Esophagus muscularis mucosa (tissue), 4 donors: ENCODE results near the gene MAZ. TPM values are rescaled to one million over a fixed set of nuclear protein-coding genes. Genes with fewer than 3 reads are reported as not detected.
A peak's percentile ranks its signal among the peaks of the same experiment; 100 is the strongest.

Source experiments
- DNase-seq: peaks from one replicate; pipeline ENCODE4 v3.0.0-alpha.2; 2017; ENCODE audit errors: extremely low spot score
- H3K27ac ChIP-seq, 4 donors: fragments of 200-600 bp; sonication (generic); replicated peaks in 1 of 4; 1 replicate in 3 of 4; 2 replicates in 1 of 4; pipeline ENCODE4 v1.5.1; 2016 to 2019; ENCODE audit warnings: mild to moderate bottlenecking in 1 of 4
- H3K27me3 ChIP-seq, 4 donors: fragments of 200-600 bp; sonication (generic); one replicate each; pipeline versions ENCODE4 v1.5.1 to v1.6.0; 2016 to 2019
- H3K36me3 ChIP-seq, 4 donors: fragments of 200-600 bp; sonication (generic); one replicate each; pipeline ENCODE4 v1.5.1; 2016 to 2019
- H3K4me1 ChIP-seq, 4 donors: fragments of 200-600 bp; sonication (generic); one replicate each; pipeline ENCODE4 v1.5.1; 2016 to 2019
- H3K4me3 ChIP-seq, 4 donors: fragments of 200-600 bp; sonication (generic); 1 replicate in 2 of 4; 2 replicates in 2 of 4; pipeline ENCODE4 v1.5.1; 2016 to 2019; ENCODE audit warnings: mild to moderate bottlenecking in 4 of 4, moderate library complexity in 1 of 4
- H3K9me3 ChIP-seq, 4 donors: fragments of 200-600 bp; sonication (generic); 1 replicate in 3 of 4; 2 replicates in 1 of 4; pipeline ENCODE4 v1.5.1; 2016 to 2019
- EP300 ChIP-seq: sonication (generic); formaldehyde crosslinking; IDR thresholded peaks from one replicate; pipeline ENCODE4 v1.6.1; 2017; ENCODE audit warnings: antibody characterized with exemption
- POLR2A ChIP-seq: fragments of 450-650 bp; IDR thresholded peaks from one replicate; pipeline ENCODE4 v1.6.1; 2017; ENCODE audit warnings: antibody characterized with exemption, moderate library complexity, mild to moderate bottlenecking, low read depth
- POLR2AphosphoS5 ChIP-seq, 2 donors: sonication (generic); formaldehyde crosslinking; IDR thresholded peaks; one replicate each; pipeline ENCODE4 v1.6.1; 2017; ENCODE audit warnings: antibody characterized with exemption in 2 of 2
- whole genome bisulfite sequencing: methylation state at CpG from one replicate; pipeline ENCODE4 v1.1.5; 2018; 5-methylcytosine and 5-hydroxymethylcytosine counted together
- intact Hi-C: fragments of 100-400 bp; cut with DNase I; formaldehyde crosslinking; loops from one replicate; pipeline ENCODE4 v1.15.1; 2023
- total RNA-seq, 4 donors: library from RNA; depleted of rRNA; stranded (reverse); fragments of >200 nt; gene quantifications; one replicate each; pipeline versions ENCODE4 v1.1.0 to v1.2.1, GENCODE V29; 2016
- TF ChIP-seq, protein P1 (sequence below), 3 experiments: fragments of 200-600 bp in 2 of 3; fragments of 450-650 bp in 1 of 3; sonication (generic) in 2 of 3; IDR thresholded peaks; one replicate each; pipeline ENCODE4 v1.5.1; 2017 to 2019; ENCODE audit warnings: antibody characterized with exemption in 3 of 3, mild to moderate bottlenecking in 2 of 3, moderate library complexity in 1 of 3

Gene MAZ
- total RNA-seq, 4 donors from 2014 or later = 120 to 284 (median 158) TPM

DNA sequence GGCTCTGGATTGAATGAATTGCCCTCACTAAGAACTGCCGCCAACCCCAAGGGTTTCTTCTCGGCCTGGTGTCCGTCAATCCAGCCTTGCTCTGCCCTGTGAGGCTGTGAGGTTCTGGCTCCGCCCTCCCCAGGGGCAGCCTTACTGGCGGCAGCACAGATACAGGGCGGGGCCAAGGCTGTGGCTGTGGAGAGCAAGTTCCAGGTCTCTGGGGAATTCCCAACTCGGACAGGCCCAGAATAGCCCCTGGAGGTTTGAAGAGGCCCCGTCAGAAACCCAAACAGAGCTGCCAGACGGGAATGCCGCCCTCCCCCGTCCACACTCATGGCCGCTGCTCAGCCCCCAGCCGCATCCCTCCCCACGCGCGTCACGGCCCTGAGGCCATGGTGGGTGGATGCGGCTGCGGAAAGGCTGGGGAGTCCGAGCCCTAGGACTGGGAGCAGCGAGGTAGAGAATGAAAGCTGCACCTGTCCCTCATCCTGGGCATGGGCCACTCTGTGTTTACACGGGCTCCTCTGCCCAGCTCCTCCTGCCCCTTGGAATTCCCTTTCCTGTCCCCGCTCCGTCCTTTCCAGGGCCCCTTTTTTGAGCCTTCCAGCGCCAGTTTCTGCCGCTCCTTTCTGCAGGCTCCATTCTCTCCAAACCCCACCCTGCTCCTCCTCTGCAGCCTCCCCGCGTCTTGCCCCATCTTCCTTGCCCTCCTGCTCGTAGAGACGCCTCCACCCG lies 5.0 kb downstream of the MAZ start:
- intact Hi-C loops = no loop called here
- H3K9me3 ChIP-seq = no peaks in the 10 kb centered on the region
- H3K27me3 ChIP-seq = no peaks in the 10 kb centered on the region
- peak overlapping the region; percentile 73 to 78 (median 74) for H3K4me3 ChIP-seq
- WGBS = under 1% methylated on average over 26 of the region's 31 CpGs
- peaks cover 0 to 26% (median 22%) of the 10 kb centered on the region in 4 donors for H3K36me3 ChIP-seq
- peak; percentile 98 for DNase-seq
- TF ChIP-seq POLR2A = no peak
- no peak for TF ChIP-seq EP300
- TF ChIP-seq POLR2AphosphoS5 (IDR thresholded peaks at IDR 0.05) = peak in 1 of 2 donors; percentile 89
- peaks cover 74 to 85% (median 83%) of the 10 kb centered on the region in 4 donors for H3K4me1 ChIP-seq
- peak overlapping the region; percentile 95 to 96 (median 96) for H3K27ac ChIP-seq

DNA sequence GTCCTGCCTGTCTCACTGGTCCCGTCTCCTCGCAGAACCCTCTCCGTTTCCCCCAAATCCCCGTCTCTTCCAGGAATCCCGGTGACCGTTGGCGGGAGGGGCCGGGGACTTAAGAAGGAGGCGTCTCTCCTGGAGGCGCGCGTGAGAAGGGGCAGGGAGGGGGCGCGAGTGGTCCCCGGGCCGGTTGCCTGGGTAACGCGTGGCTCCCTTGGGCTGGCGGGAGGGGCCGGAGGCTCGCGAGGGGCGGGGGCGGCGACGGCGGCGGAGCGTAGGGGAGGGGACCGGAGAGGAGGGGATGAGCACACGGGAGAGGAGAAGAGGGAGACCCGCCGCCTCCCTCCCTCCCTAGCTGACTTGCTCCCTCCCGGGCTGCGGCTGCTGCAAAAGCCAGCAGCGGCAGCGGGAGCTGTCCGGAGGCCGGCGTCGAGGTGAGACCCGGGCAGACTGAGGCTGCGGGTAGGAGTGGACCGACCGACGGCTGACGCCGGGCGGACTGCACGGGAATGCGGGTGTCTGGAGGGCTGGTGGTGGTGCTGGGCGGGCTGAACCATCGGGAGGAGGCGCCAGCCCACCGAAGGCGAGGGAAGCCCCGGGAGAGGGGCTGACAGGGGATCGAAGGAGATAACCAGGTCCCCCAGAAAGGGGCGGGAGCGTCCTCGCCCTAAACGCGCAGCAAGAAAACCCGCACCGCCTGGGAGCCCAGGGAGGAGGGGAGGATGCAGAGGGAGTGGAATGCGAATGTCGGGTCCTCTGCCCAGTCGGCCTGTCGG lies 5.8 kb downstream of the MAZ start, which contains the start of gene PRRT2:
Gene PRRT2, plus strand, starts transcription at position 298 of the 770 bp plus-strand sequence. CDS start 862 bp downstream, outside the sequence.
- Histone ChIP-seq H3K36me3 (peaks cover 0 to 26% (median 22%) of the 10 kb centered on the region in 4 donors), H3K4me3 (peak within 1 kb of the TSS; percentile 73 to 78 (median 74)), H3K9me3 (no peaks in the 10 kb centered on the region), H3K4me1 (peaks cover 77 to 91% (median 88%) of the 10 kb centered on the region in 4 donors), H3K27ac (peak within 1 kb of the TSS; percentile 95 to 96 (median 96)), H3K27me3 (no peaks in the 10 kb centered on the region)
- no peak for DNase-seq
- TF ChIP-seq EP300 (no peak), POLR2AphosphoS5 (IDR thresholded peaks at IDR 0.05) (no peak), POLR2A (no peak)
- TF ChIP-seq, protein P1, sequence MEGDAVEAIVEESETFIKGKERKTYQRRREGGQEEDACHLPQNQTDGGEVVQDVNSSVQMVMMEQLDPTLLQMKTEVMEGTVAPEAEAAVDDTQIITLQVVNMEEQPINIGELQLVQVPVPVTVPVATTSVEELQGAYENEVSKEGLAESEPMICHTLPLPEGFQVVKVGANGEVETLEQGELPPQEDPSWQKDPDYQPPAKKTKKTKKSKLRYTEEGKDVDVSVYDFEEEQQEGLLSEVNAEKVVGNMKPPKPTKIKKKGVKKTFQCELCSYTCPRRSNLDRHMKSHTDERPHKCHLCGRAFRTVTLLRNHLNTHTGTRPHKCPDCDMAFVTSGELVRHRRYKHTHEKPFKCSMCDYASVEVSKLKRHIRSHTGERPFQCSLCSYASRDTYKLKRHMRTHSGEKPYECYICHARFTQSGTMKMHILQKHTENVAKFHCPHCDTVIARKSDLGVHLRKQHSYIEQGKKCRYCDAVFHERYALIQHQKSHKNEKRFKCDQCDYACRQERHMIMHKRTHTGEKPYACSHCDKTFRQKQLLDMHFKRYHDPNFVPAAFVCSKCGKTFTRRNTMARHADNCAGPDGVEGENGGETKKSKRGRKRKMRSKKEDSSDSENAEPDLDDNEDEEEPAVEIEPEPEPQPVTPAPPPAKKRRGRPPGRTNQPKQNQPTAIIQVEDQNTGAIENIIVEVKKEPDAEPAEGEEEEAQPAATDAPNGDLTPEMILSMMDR (IDR thresholded peaks at IDR 0.05) = no peak
- 3% methylated on average over 41 of the region's 69 CpGs for WGBS
- intact Hi-C loops = no loop called here

DNA sequence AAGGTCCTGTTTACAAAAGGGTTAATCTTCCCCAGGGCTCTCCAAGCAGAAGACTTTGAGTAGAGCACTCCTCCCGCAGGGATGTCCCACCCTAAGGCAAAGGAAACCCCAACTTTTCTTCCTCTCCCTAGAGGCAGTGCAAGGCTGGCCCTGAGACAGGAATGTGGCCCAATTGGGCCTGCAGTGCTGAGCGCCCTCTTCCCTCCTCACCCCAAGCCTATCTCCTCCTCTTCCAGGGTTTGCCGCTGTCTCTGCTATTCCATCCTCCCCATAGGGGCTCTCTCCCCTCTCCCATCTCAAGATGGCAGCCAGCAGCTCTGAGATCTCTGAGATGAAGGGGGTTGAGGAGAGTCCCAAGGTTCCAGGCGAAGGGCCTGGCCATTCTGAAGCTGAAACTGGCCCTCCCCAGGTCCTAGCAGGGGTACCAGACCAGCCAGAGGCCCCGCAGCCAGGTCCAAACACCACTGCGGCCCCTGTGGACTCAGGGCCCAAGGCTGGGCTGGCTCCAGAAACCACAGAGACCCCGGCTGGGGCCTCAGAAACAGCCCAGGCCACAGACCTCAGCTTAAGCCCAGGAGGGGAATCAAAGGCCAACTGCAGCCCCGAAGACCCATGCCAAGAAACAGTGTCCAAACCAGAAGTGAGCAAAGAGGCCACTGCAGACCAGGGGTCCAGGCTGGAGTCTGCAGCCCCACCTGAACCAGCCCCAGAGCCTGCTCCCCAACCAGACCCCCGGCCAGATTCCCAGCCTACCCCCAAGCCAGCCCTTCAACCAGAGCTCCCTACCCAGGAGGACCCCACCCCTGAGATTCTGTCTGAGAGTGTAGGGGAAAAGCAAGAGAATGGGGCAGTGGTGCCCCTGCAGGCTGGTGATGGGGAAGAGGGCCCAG lies 6.7 kb downstream of the MAZ start:
- no peaks in the 10 kb centered on the region for H3K27me3 ChIP-seq
- H3K9me3 ChIP-seq = no peaks in the 10 kb centered on the region
- peaks cover 77 to 91% (median 88%) of the 10 kb centered on the region in 4 donors for H3K4me1 ChIP-seq
- intact Hi-C loops = no loop called here
- peak overlapping the region; percentile 95 to 96 (median 96) for H3K27ac ChIP-seq
- H3K36me3 ChIP-seq = peaks cover 0 to 28% (median 22%) of the 10 kb centered on the region in 4 donors
- peak overlapping the region; percentile 73 to 78 (median 74) for H3K4me3 ChIP-seq
- no peak for DNase-seq
- 41% methylated on average over 6 of the region's 9 CpGs for WGBS
- no peak for TF ChIP-seq POLR2AphosphoS5 (IDR thresholded peaks at IDR 0.05)
- TF ChIP-seq, protein P1 (IDR thresholded peaks at IDR 0.05) = no peak
- no peak for TF ChIP-seq EP300
- no peak for TF ChIP-seq POLR2A

DNA sequence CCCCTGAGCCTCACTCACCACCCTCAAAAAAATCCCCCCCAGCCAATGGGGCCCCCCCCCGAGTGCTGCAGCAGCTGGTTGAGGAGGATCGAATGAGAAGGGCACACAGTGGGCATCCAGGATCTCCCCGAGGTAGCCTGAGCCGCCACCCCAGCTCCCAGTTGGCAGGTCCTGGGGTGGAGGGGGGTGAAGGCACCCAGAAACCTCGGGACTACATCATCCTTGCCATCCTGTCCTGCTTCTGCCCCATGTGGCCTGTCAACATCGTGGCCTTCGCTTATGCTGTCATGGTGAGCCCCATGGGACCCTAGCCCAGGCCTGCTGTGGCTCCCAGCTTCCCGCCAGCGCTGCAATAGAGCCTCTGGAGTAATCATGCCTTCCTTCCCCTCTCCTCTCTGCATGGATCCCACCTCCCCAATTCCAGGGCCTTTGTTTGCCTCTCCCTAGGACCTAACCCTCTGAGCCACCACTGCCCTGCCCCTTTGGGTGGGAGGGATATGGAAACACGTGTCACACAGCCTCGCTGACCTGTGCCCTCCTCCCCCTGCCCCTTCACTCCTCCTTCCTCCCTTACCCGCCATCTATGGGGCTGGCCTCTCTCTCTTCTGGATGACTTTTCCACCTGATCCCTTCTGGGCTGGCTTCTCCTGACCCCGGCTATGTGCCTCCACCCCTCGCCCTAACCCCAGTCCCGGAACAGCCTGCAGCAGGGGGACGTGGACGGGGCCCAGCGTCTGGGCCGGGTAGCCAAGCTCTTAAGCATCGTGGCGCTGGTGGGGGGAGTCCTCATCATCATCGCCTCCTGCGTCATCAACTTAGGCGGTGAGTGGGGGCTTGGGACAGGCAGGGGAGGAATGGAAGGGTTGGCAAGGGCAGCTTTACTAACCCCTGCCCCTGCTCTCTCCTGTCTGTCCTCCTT lies 7.6 kb downstream of the MAZ start:
- peak overlapping the region; percentile 95 to 96 (median 96) for H3K27ac ChIP-seq
- intact Hi-C loops = no loop called here
- H3K36me3 ChIP-seq = peaks cover 0 to 29% (median 24%) of the 10 kb centered on the region in 4 donors
- 76% methylated on average over 21 of the region's 24 CpGs for WGBS
- peaks cover 68 to 90% (median 86%) of the 10 kb centered on the region in 4 donors for H3K4me1 ChIP-seq
- H3K27me3 ChIP-seq = no peaks in the 10 kb centered on the region
- TF ChIP-seq, protein P1 (IDR thresholded peaks at IDR 0.05) = no peak
- TF ChIP-seq POLR2AphosphoS5 (IDR thresholded peaks at IDR 0.05) = no peak
- TF ChIP-seq POLR2A = no peak
- TF ChIP-seq EP300 = no peak
- no peaks in the 10 kb centered on the region for H3K9me3 ChIP-seq
- no peak for DNase-seq
- H3K4me3 ChIP-seq = peak overlapping the region in 1 of 4 donors; percentile 74
